HepG2 (cell line): ENCODE data around the gene TBC1D4. TPM values are rescaled to one million over a fixed set of nuclear protein-coding genes. Genes with fewer than 3 reads are reported as not detected.

ENCODE experiments used
- ATAC-seq: fragments of 200-7000 bp; cut with Tn5 transposase; 3 replicates; pipeline ENCODE4 v1.9.1; 2020; ENCODE audit warnings: mild to moderate bottlenecking, moderate library complexity
- BruUV-seq: library from RNA; stranded (reverse); fragments of 400-500 nt; replicated peaks from 2 replicates; lab custom pipeline; 2021; lab: Mats Ljungman, UMichigan
- CTCF ChIA-PET: fragments of 300-600 bp; formaldehyde crosslinking; extraction: SDS; loops from one replicate; lab custom pipeline; 2021; ENCODE audit warnings: low total read pairs, inconsistent platforms, low intra/inter-chr PET ratio; lab: Yijun Ruan, JAX
- POLR2A ChIA-PET: fragments of 350-600 bp; sonication (Branson Sonifier 250); formaldehyde crosslinking; loops from one replicate; lab custom pipeline; 2020; ENCODE audit warnings: antibody characterized with exemption, inconsistent platforms; lab: Yijun Ruan, JAX
- DNase-seq: peaks from one replicate; pipeline ENCODE4 v3.0.0-alpha.2; 2015; ENCODE audit warnings: low spot score
- FAIRE-seq: peaks from 3 replicates; lab custom pipeline; 2011; peaks lifted over from hg19 to GRCh38; lab: Jason Lieb, UNC
- H2AFZ ChIP-seq: one replicate; pipeline ENCODE4 v1.6.1; 2011; ENCODE audit warnings: low read length, inconsistent platforms
- H3K27ac ChIP-seq: fragments of 300-600 bp; 3 replicates; pipeline ENCODE4 v1.8.0; 2011; ENCODE audit warnings: mixed run types, mild to moderate bottlenecking, mixed read lengths, low read length, inconsistent platforms; ENCODE audit not compliant: insufficient read depth; ENCODE audit errors: extremely low read length
- H3K27me3 ChIP-seq, 2 experiments: fragments of 200-600 bp in 1 of 2; 2 replicates in 1 of 2; 3 replicates in 1 of 2; pipeline versions ENCODE4 v1.6.0 to v1.8.0; 2011; ENCODE audit warnings: low read length in 2 of 2, mild to moderate bottlenecking in 2 of 2, moderate library complexity in 2 of 2, inconsistent platforms in 1 of 2; ENCODE audit not compliant: insufficient read depth in 2 of 2, control insufficient read depth in 1 of 2
- H3K36me3 ChIP-seq, 2 experiments: fragments of 200-600 bp in 1 of 2; replicated peaks in 1 of 2; 2 replicates in 1 of 2; 3 replicates in 1 of 2; pipeline versions ENCODE4 v1.5.1 to v1.8.0; 2011; ENCODE audit warnings: low read length in 2 of 2, inconsistent platforms in 1 of 2; ENCODE audit not compliant: insufficient read depth in 2 of 2, control insufficient read depth in 1 of 2
- H3K4me1 ChIP-seq: 2 replicates; pipeline ENCODE4 v1.5.1; 2012; ENCODE audit warnings: low read length, inconsistent platforms; ENCODE audit not compliant: insufficient read depth
- H3K4me2 ChIP-seq: 2 replicates; pipeline ENCODE4 v1.6.0; 2011; ENCODE audit warnings: low read depth, low read length, inconsistent platforms
- H3K4me3 ChIP-seq, 3 experiments: fragments of 200-600 bp in 1 of 3; sonication (generic), shearing (Covaris generic) in 1 of 3; replicated peaks in 1 of 3; 2 replicates each; pipeline ENCODE4 v1.5.1; 2011 to 2016; ENCODE audit warnings: low read length in 3 of 3, inconsistent platforms in 2 of 3, low read depth in 2 of 3, mild to moderate bottlenecking in 2 of 3, control low read depth in 1 of 3, mixed read lengths in 1 of 3; ENCODE audit not compliant: insufficient read depth in 1 of 3
- H3K79me2 ChIP-seq: one replicate; pipeline ENCODE4 v1.6.1; 2011; ENCODE audit warnings: low read length, inconsistent platforms; ENCODE audit not compliant: insufficient read depth
- H3K9ac ChIP-seq: 2 replicates; pipeline ENCODE4 v1.6.0; 2011; ENCODE audit warnings: mild to moderate bottlenecking, low read depth, low read length, inconsistent platforms; ENCODE audit not compliant: insufficient read depth
- H3K9me3 ChIP-seq: 2 replicates; pipeline ENCODE4 v1.5.1; 2012; ENCODE audit warnings: mild to moderate bottlenecking, low read length
- H4K20me1 ChIP-seq: 2 replicates; pipeline ENCODE4 v1.6.0; 2011; ENCODE audit warnings: inconsistent platforms, mild to moderate bottlenecking, low read length, moderate library complexity; ENCODE audit not compliant: insufficient read depth
- ARID4A ChIP-seq: sonication (generic); formaldehyde crosslinking; IDR thresholded peaks from 2 replicates; pipeline ENCODE4 v1.5.0; 2020; ENCODE audit warnings: mild to moderate bottlenecking, missing genetic modification reagents, borderline replicate concordance
- ARID5B ChIP-seq: IDR thresholded peaks from 2 replicates; pipeline ENCODE4 v1.4.0; 2020; ENCODE audit warnings: mild to moderate bottlenecking, missing genetic modification reagents
- ATF3 ChIP-seq: sonication (generic); formaldehyde crosslinking; IDR thresholded peaks from 2 replicates; pipeline ENCODE4 v1.4.0; 2020; ENCODE audit warnings: missing genetic modification reagents
- CBX2 ChIP-seq, 2 experiments: fragments of 200-600 bp in 1 of 2; sonication (generic); formaldehyde crosslinking in 1 of 2; IDR thresholded peaks; 2 replicates each; pipeline versions ENCODE4 v1.7.0 to v1.8.1; 2018 to 2022; ENCODE audit warnings: low read depth in 2 of 2, low read length in 1 of 2, mild to moderate bottlenecking in 1 of 2, missing genetic modification reagents in 1 of 2
- CENPX ChIP-seq: sonication (generic); formaldehyde crosslinking; IDR thresholded peaks from 2 replicates; pipeline ENCODE4 v1.9.0; 2021; ENCODE audit warnings: mild to moderate bottlenecking, missing genetic modification reagents, moderate library complexity
- DPF2 ChIP-seq: sonication (generic); formaldehyde crosslinking; IDR thresholded peaks from 2 replicates; pipeline ENCODE4 v1.4.0; 2020; ENCODE audit warnings: mild to moderate bottlenecking, low read depth, missing genetic modification reagents, borderline replicate concordance
- EP300 ChIP-seq, 3 experiments: sonication (generic) in 1 of 3; formaldehyde crosslinking in 1 of 3; IDR thresholded peaks; 2 replicates each; pipeline versions ENCODE4 v1.5.1 to v1.6.1; 2011 to 2020; ENCODE audit warnings: low read depth in 2 of 3, low read length in 2 of 3, borderline replicate concordance in 1 of 3, improper control_type of control experiment in 1 of 3, mild to moderate bottlenecking in 1 of 3, missing genetic modification reagents in 1 of 3, moderate library complexity in 1 of 3
- MAFG ChIP-seq: sonication (generic); formaldehyde crosslinking; IDR thresholded peaks from 2 replicates; pipeline ENCODE4 v1.5.1; 2020; ENCODE audit warnings: mild to moderate bottlenecking, missing genetic modification reagents
- MZF1 ChIP-seq: sonication (generic); formaldehyde crosslinking; IDR thresholded peaks from 2 replicates; pipeline ENCODE4 v1.8.1; 2023; ENCODE audit warnings: mild to moderate bottlenecking, missing genetic modification reagents, borderline replicate concordance
- NR1H2 ChIP-seq: sonication (generic); formaldehyde crosslinking; IDR thresholded peaks from 2 replicates; pipeline ENCODE4 v1.8.1; 2022; ENCODE audit warnings: low read depth, missing genetic modification reagents, borderline replicate concordance
- SAP130 ChIP-seq: IDR thresholded peaks from 2 replicates; pipeline ENCODE4 v1.6.1; 2016; ENCODE audit warnings: low read depth
- ZNF225 ChIP-seq: sonication (generic); formaldehyde crosslinking; IDR thresholded peaks from 2 replicates; pipeline ENCODE4 v1.4.0; 2020; ENCODE audit warnings: mild to moderate bottlenecking, missing genetic modification reagents
- ZNF629 ChIP-seq: sonication (generic); formaldehyde crosslinking; conservative IDR thresholded peaks from 2 replicates; pipeline ENCODE4 v1.5.0; 2020; ENCODE audit warnings: missing genetic modification reagents
- ZNF713 ChIP-seq: sonication (generic); formaldehyde crosslinking; IDR thresholded peaks from 2 replicates; pipeline ENCODE4 v1.4.0; 2020; ENCODE audit warnings: mild to moderate bottlenecking, missing genetic modification reagents
- WGBS: methylation state at CpG from one replicate; pipeline ENCODE4 v1.1.6; 2017; ENCODE audit warnings: low lambda C conversion rate; 5-methylcytosine and 5-hydroxymethylcytosine counted together
- in situ Hi-C: cut with HindIII; loops from 2 replicates; pipeline ENCODE4 v1.10.0; 2017; ENCODE audit warnings: low pct_unique_long_range_greater_than_20kb; ENCODE audit not compliant: extremely low pct_ligation_motif_present
- intact Hi-C: fragments of 100-400 bp; cut with micrococcal nuclease; formaldehyde crosslinking; loops from one replicate; pipeline ENCODE4 v1.10.0; 2022; ENCODE audit not compliant: unreplicated experiment
- polyA plus RNA-seq, 8 experiments: library from polyadenylated mRNA; depleted of rRNA in 3 of 8; stranded (reverse) in 7 of 8; unstranded in 1 of 8; fragments of >200 nt; fragmentation: Illumina TruSeq in 4 of 8; extraction: Trizol in 4 of 8; gene quantifications; 2 replicates each; pipeline versions ENCODE4 v1.2.1 to v1.2.3, GENCODE V29; 2011 to 2016; ENCODE audit warnings: low read depth in 4 of 8, missing spikeins in 1 of 8, mixed read lengths in 1 of 8; ENCODE audit not compliant: insufficient read depth in 1 of 8
- total RNA-seq, 5 experiments: library from RNA; depleted of rRNA; stranded (reverse); fragments of >200 nt; fragmentation: Illumina TruSeq; extraction: Trizol; gene quantifications; 2 replicates each; pipeline ENCODE4 v1.2.3, GENCODE V29; 2016; ENCODE audit warnings: low read depth in 1 of 5

The TBC1D4 gene
- total and polyA plus RNA-seq, 2 of the 13 experiments (the other 11 are each of a cell fraction or from before 2014, with no cell fraction given), result 35.9 to 64.4 TPM

- Histone ChIP-seq H3K4me3 (peak overlapping the region in 1 of 3 experiments; percentile 1; a peak in 1 of 6 replicates), H3K9me3 (0 out of 2 replicates have a peak, but pooled peaks cover 4% of the 10 kb centered on the region), H3K27ac (peak overlapping the region; percentile 37), H3K27me3 (no peaks in the 10 kb centered on the region), H3K4me2 (peak overlapping the region; percentile 55), H4K20me1 (peaks cover 17% of the 10 kb centered on the region), H3K79me2 (peaks cover 96% of the 10 kb centered on the region), H3K9ac (no peak overlapping the region), H3K4me1 (peaks cover 79% of the 10 kb centered on the region), H2AFZ (no peak overlapping the region), H3K36me3 (no peaks in the 10 kb centered on the region)
- DNase-seq (peak; percentile 45), ATAC-seq (peak; percentile 78), FAIRE-seq (no peak)
- BruUV-seq, result no TSS peak
- intact Hi-C loops, result loop anchor here (5.0 kb wide), 2 partner anchors 42 to 82 kb away; partner anchors contain the start of gene TBC1D4
- POLR2A ChIA-PET, result interaction anchor here (0.8 to 3.0 kb wide), 5 partner anchors 11 to 81 kb away, joined by 3 to 10 read pairs (median 5); partner anchors contain the start of gene TBC1D4
- 25% methylated on average over 1 of the region's 1 CpG for WGBS
- CTCF ChIA-PET, result no interaction called here
- in situ Hi-C loops, result no loop called here
- TF ChIP-seq ZNF713 (CRISPR knock-in tag), result no peak
- peak; percentile 41; the same call in 1 of the 2 replicates for TF ChIP-seq ARID5B (CRISPR knock-in tag)
- no peak for TF ChIP-seq ZNF629 (CRISPR knock-in tag)
- TF ChIP-seq NR1H2, result no peak
- peak in 1 of 2 experiments; percentile 59; a peak in 1 of 4 replicates for TF ChIP-seq EP300 (IDR thresholded peaks at IDR 0.05; ENCODE audit: low read depth in 2 of 2, low read length in 2 of 2)
- TF ChIP-seq EP300 (CRISPR knock-in tag; IDR thresholded peaks at IDR 0.05; ENCODE audit: borderline replicate concordance), result no peak
- no peak for TF ChIP-seq CBX2 (IDR thresholded peaks at IDR 0.05; ENCODE audit: low read depth, low read length)
- no peak for TF ChIP-seq CBX2 (CRISPR knock-in tag; IDR thresholded peaks at IDR 0.05; ENCODE audit: low read depth)
- no peak for TF ChIP-seq DPF2 (CRISPR knock-in tag)
- no peak for TF ChIP-seq MZF1 (CRISPR knock-in tag)
- no peak for TF ChIP-seq ARID4A
- no peak for TF ChIP-seq MAFG (CRISPR knock-in tag)
- TF ChIP-seq CENPX (CRISPR knock-in tag), result no peak
- no peak for TF ChIP-seq ZNF225 (CRISPR knock-in tag)
- TF ChIP-seq SAP130 (CRISPR knock-in tag), result peak; percentile 49
- TF ChIP-seq ATF3, result no peak
These were observed 81.2 kb downstream of the TBC1D4 start for GRCh38 chr13:75400775-75401174.
